ENCODE data around the gene TMCC1.
"Not testable (repeated sequence)": the region's sequence is repeated elsewhere in the genome, so short reads cannot be mapped to it uniquely, and the experiment has no call there.

Gene TMCC1

GRCh38 chr3:129618901-129619671, 274.4 kb downstream of the TMCC1 start:
- no peaks in the 10 kb centered on the region for H3K9me3 Mint-ChIP-seq
- H3K4me1 Mint-ChIP-seq, result peaks cover 7% of the 10 kb centered on the region
- H3K27me3 Mint-ChIP-seq, result no peaks in the 10 kb centered on the region
- no peaks in the 10 kb centered on the region for H3K36me3 Mint-ChIP-seq
- no peak overlapping the region for H3K4me3 Mint-ChIP-seq
- H3K27ac Mint-ChIP-seq, result no peak overlapping the region

DNA sequence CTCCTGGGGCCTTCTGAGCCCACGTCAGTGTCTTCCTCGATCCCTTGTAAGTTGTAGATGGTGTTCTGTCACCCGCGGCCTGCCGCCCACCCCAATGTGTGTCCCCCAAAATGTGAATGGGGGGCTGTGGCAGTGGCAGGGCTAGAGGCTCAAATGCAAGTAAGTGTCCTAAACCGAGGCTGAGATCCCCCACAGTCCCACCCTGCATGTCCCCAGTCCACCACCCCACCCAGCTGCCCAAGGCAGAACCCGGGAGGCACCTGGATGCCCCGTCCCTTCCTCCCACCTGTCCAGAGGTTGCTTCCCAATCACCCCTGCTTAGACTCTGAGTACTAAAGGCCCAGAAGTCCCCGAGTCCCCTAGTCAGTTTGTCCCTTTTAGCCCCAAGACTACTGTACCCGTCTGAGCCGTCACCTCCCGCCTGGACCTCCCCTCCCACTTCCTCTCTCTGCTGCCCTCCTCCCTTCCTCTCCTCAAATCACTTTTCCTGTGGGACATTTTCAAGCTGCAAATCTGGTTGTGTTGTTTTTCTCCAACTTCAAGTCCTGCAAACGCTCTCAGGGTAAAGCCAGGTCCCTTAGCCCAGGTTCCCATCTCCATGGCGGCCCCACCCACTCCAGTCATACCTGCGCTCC, 275.2 kb downstream of the TMCC1 start:
- Mint-ChIP-seq H3K9me3 (no peaks in the 10 kb centered on the region), H3K27ac (no peak overlapping the region), H3K36me3 (no peaks in the 10 kb centered on the region), H3K4me1 (peaks cover 7% of the 10 kb centered on the region), H3K27me3 (no peaks in the 10 kb centered on the region), H3K4me3 (no peak overlapping the region)

DNA sequence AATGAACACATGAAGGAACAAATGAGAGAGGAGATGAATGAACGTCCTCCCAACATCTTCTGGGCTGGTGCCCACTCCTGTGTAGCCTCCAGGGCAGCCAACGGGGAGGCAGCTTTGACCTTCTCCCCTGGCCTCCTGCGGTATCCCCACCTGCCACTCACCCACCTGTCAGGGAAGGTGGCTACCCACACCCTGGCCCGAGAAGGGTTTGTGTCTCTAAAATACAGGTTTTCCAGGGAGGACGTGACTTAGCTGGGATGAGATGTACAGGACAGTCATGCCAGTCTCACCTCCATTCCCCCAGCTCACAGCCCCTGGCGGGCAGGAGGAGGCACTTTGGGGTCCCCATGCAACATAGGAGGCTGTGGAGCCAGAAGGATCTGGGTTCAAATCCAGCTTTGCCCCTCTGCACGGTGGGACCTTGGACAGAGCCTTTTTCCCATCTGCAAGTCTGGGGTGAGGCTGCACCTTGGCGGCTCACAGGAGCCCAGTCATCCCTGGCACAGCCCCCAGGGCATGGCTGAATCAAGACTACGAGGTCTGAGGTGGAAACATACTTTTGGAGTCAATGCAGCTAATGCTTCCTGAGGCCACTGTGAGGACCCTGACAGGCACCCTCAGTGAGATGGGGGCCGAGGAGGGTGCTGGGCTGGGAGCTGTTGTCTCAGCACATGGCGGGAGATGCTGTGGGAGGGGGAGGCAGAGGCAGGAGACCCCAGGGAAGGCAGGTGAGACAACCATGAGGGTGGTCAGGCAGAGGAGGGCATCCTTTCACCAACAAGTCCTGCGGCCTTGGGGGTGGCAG, 275.9 kb downstream of the TMCC1 start:
- H3K4me3 Mint-ChIP-seq, result no peak overlapping the region
- H3K4me1 Mint-ChIP-seq, result peaks cover 7% of the 10 kb centered on the region
- H3K27me3 Mint-ChIP-seq, result no peaks in the 10 kb centered on the region
- H3K36me3 Mint-ChIP-seq, result no peaks in the 10 kb centered on the region
- H3K9me3 Mint-ChIP-seq, result no peaks in the 10 kb centered on the region
- H3K27ac Mint-ChIP-seq, result no peak overlapping the region

DNA sequence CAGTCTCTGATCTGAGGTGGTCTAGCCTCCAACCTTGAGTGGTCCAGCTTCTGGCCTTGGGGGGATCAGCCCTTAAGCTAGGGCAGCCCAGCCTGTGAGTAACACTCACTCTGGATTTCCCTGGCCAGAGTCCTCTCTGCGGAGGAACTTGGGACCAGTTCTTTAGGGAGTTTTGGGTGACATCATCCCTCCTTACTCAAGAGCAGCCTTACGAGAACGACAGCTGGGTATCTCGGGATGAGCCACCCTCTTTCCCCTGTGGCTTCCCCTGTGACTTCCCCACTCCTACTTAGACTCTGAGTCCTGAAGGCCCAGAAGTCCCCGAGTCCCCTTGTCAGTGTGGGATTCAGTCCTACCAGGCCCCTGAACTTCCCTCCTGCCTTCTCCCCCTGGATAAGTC, 276.8 kb downstream of the TMCC1 start:
- Mint-ChIP-seq H3K9me3 (no peaks in the 10 kb centered on the region), H3K4me3 (no peak overlapping the region), H3K27ac (no peak overlapping the region), H3K4me1 (peaks cover 7% of the 10 kb centered on the region), H3K36me3 (no peaks in the 10 kb centered on the region), H3K27me3 (no peaks in the 10 kb centered on the region)

DNA sequence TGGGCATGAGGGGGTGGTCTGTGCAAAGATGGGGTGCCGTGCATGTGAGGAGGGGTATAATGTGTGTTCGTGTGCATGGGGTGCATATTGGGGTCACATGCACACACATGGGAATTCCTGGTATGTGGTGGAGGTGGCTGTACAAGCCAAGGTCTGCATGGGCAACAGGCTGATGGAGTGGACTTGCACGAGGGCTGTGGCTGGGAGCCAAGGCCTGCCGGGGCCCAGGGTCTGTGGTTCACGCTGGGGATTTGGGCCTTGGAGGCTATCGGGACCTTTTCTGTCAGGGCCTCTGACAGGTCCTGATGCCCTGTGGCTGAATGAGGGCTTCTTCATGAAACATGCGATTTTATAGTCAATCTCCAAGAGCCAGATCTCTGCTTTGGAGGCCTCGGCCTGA, 277.2 kb downstream of the TMCC1 start:
- H3K4me1 Mint-ChIP-seq, result peaks cover 7% of the 10 kb centered on the region
- no peaks in the 10 kb centered on the region for H3K36me3 Mint-ChIP-seq
- H3K27ac Mint-ChIP-seq, result no peak overlapping the region
- H3K9me3 Mint-ChIP-seq, result no peaks in the 10 kb centered on the region
- no peaks in the 10 kb centered on the region for H3K27me3 Mint-ChIP-seq
- H3K4me3 Mint-ChIP-seq, result no peak overlapping the region

DNA sequence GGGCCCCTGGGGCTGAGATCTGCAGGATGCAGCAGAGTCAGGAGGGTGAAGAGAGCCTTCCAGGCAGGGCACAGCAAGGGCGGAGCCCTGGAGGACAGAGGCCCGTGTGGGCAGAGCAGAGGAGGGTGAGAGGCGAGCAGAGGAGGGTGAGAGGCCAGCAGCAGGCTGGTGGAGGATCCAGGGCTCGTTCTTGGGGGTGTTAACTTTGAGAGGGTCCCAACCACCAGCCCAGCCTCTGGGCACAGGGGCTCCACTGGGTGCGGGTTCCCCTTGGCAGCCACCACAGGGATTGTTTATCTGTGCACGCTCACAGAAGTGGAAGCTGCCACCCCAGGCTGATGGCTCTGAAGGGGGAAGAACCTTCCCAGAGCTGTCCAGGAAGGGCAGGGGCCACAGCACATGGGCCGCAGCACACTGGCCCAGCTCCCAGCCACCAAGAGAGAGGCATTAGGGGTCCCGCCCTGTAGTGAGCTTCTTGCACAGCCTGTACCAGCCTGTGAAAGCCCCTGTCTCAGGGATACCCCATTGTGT, 277.7 kb downstream of the TMCC1 start:
- H3K9me3 Mint-ChIP-seq, result no peaks in the 10 kb centered on the region
- H3K27ac Mint-ChIP-seq, result no peak overlapping the region
- H3K4me1 Mint-ChIP-seq, result peaks cover 7% of the 10 kb centered on the region
- no peak overlapping the region for H3K4me3 Mint-ChIP-seq
- no peaks in the 10 kb centered on the region for H3K27me3 Mint-ChIP-seq
- no peaks in the 10 kb centered on the region for H3K36me3 Mint-ChIP-seq

- H3K36me3 Mint-ChIP-seq, result no peaks in the 10 kb centered on the region
- H3K27me3 Mint-ChIP-seq, result no peaks in the 10 kb centered on the region
- H3K9me3 Mint-ChIP-seq, result no peaks in the 10 kb centered on the region
- no peak overlapping the region for H3K4me3 Mint-ChIP-seq
- H3K27ac Mint-ChIP-seq, result no peak overlapping the region
- H3K4me1 Mint-ChIP-seq, result peaks cover 7% of the 10 kb centered on the region
These were observed 278.6 kb downstream of the TMCC1 start for GRCh38 chr3:129614927-129615363.

GRCh38 chr3:129614435-129614834, 279.1 kb downstream of the TMCC1 start:
- Mint-ChIP-seq H3K4me1 (peaks cover 7% of the 10 kb centered on the region), H3K27me3 (no peaks in the 10 kb centered on the region), H3K36me3 (no peaks in the 10 kb centered on the region), H3K9me3 (no peaks in the 10 kb centered on the region), H3K4me3 (no peak overlapping the region), H3K27ac (no peak overlapping the region)

GRCh38 chr3:129613367-129613740, 280.2 kb downstream of the TMCC1 start:
- Mint-ChIP-seq H3K27ac (no peak overlapping the region), H3K9me3 (no peaks in the 10 kb centered on the region)

GRCh38 chr3:129612534-129613366, 280.8 kb downstream of the TMCC1 start:
- Mint-ChIP-seq H3K9me3 (no peaks in the 10 kb centered on the region), H3K4me3 (no peak overlapping the region), H3K27me3 (no peaks in the 10 kb centered on the region), H3K27ac (peak overlapping the region; percentile 68), H3K36me3 (no peaks in the 10 kb centered on the region), H3K4me1 (no peaks in the 10 kb centered on the region)

More at GRCh38 chr3:129613367-129613740, 280.2 kb downstream of the TMCC1 start:
- Mint-ChIP-seq H3K36me3 (no peaks in the 10 kb centered on the region), H3K4me1 (peaks cover 2% of the 10 kb centered on the region), H3K4me3 (no peak overlapping the region), H3K27me3 (no peaks in the 10 kb centered on the region)

DNA sequence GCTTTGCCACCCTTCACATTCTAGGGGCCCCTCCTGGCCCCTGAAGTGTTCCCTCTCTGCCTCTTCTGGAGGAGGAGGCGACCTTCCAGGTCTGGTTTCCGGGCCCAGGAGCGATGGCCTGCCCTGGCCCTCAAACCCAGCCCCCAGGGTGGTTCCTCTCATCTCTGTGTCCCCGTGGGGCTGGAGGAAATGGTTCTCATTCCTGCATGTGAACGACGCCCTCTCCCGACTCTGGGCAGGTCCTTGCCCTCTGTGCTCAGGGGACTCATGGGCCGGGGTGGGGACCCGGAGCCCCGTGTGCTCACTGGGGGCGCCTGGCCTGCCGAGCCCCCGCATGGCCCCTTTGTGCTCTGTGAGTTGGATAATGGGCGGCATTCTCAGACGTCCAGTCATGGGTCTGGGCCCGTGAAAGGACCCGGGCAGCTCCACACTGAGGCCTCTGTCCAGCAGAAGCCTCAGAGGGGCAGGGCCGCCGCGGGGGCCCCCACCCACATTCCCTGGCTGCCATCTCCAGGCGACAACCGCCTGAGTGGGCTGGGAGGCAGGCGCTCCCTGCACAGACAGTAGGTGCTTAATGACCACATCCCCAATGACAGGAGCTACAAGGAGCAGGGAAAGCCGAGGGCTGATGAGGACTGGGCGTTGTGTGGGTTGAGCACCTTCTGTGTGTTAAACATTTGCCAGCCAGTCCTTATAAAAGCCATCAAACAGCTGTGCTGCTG, 281.5 kb downstream of the TMCC1 start:
- H3K9me3 Mint-ChIP-seq, result no peaks in the 10 kb centered on the region
- no peaks in the 10 kb centered on the region for H3K36me3 Mint-ChIP-seq
- H3K4me3 Mint-ChIP-seq, result no peak overlapping the region
- no peaks in the 10 kb centered on the region for H3K4me1 Mint-ChIP-seq
- no peaks in the 10 kb centered on the region for H3K27me3 Mint-ChIP-seq
- no peak overlapping the region for H3K27ac Mint-ChIP-seq

- Mint-ChIP-seq H3K27me3 (no peaks in the 10 kb centered on the region), H3K4me1 (no peaks in the 10 kb centered on the region), H3K27ac (no peak overlapping the region), H3K36me3 (no peaks in the 10 kb centered on the region), H3K9me3 (no peaks in the 10 kb centered on the region), H3K4me3 (no peak overlapping the region)
These were observed 282.1 kb downstream of the TMCC1 start for GRCh38 chr3:129611446-129611800.

DNA sequence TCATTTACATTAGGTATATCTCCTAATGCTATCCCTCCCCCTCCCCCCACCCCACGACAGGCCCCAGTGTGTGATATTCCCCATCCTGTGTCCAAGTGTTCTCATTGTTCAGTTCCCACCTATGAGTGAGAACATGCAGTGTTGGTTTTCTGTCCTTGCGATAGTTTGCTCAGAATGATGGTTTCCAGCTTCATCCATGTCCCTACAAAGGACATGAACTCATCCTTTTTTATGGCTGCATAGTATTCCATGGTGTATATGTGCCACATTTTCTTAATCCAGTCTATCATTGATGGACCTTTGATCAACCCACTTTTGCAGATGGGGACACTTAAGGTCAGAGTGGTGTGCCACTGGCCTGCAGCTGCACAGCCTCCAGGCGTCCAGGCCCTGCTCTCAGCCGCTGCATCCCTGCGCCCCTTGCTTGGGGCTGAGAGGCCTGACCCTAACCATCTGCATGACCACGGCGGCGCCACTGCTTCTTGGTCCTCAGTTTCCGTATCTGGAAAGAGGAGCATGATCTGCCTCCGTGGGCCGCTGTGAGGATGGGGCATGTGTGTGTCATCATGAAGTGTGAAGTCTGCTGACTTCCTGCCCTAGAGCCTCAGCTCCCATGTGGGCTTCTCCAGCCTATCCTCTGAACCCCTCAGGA, 282.6 kb downstream of the TMCC1 start:
- not testable (repeated sequence) for H3K27ac Mint-ChIP-seq, H3K4me1 Mint-ChIP-seq, H3K36me3 Mint-ChIP-seq, H3K9me3 Mint-ChIP-seq, H3K4me3 Mint-ChIP-seq, H3K27me3 Mint-ChIP-seq

DNA sequence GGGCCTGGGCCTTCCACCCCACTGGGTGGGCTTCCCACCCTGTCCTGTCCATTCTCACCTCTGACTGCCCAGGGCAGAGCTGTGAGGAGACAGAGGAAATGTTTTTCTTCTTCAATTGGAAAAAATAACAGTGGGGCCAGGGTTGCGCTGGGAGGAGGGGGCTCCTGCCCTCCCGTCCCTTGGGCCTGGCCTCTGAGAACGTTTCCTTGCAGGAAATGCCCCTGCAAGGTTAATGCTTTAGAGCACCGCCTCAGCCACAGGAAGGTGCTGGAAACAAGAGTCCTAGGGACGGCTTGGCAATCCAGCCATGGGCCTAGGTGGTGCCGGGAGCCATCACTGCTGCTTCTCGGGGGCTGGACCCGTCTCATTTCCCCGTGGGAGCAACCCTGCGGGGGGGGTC, 283.2 kb downstream of the TMCC1 start:
- no peaks in the 10 kb centered on the region for H3K36me3 Mint-ChIP-seq
- peaks cover 3% of the 10 kb centered on the region for H3K27me3 Mint-ChIP-seq
- H3K4me3 Mint-ChIP-seq, result no peak overlapping the region
- peaks cover 4% of the 10 kb centered on the region for H3K4me1 Mint-ChIP-seq
- no peaks in the 10 kb centered on the region for H3K9me3 Mint-ChIP-seq
- H3K27ac Mint-ChIP-seq, result no peak overlapping the region

Data from activated naive CD4-positive, alpha-beta T cell treated with anti-CD3 and anti-CD28 coated beads, Interleukin-2, amount 50 U/mL, for 24 hours (primary cell).